ENCODE measurements around the gene RABGAP1. TPM values are rescaled to one million over a fixed set of nuclear protein-coding genes. Genes with fewer than 3 reads are reported as not detected.
A peak's percentile ranks its signal among the peaks of the same experiment; 100 is the strongest.

RABGAP1 gene
- total RNA-seq, 4 donors from 2014 or later: 66.1 to 83.1 (median 73.4) TPM

- no peak overlapping the region for H3K27ac ChIP-seq
- 94 to 98% methylated on average over 7 of the region's 7 CpGs for WGBS, 2 donors
- TF ChIP-seq POLR2A (IDR thresholded peaks at IDR 0.05) (no peak), EP300 (IDR thresholded peaks at IDR 0.05) (no peak), CTCF (IDR thresholded peaks at IDR 0.05) (no peak)
- H3K4me3 ChIP-seq: no peak overlapping the region
- peaks cover 0 to 22% (median 0%) of the 10 kb centered on the region in 3 donors for H3K36me3 ChIP-seq
- DNase-seq (ENCODE audit: low spot score in 2 of 2): no peak
- H3K27me3 ChIP-seq: no peaks in the 10 kb centered on the region
- H3K9me3 ChIP-seq: no peaks in the 10 kb centered on the region
- H3K4me1 ChIP-seq: peaks cover 0 to 9% (median 0%) of the 10 kb centered on the region in 4 donors
Observed at GRCh38 chr9:123061216-123061615, 120.4 kb downstream of the RABGAP1 start.

DNA sequence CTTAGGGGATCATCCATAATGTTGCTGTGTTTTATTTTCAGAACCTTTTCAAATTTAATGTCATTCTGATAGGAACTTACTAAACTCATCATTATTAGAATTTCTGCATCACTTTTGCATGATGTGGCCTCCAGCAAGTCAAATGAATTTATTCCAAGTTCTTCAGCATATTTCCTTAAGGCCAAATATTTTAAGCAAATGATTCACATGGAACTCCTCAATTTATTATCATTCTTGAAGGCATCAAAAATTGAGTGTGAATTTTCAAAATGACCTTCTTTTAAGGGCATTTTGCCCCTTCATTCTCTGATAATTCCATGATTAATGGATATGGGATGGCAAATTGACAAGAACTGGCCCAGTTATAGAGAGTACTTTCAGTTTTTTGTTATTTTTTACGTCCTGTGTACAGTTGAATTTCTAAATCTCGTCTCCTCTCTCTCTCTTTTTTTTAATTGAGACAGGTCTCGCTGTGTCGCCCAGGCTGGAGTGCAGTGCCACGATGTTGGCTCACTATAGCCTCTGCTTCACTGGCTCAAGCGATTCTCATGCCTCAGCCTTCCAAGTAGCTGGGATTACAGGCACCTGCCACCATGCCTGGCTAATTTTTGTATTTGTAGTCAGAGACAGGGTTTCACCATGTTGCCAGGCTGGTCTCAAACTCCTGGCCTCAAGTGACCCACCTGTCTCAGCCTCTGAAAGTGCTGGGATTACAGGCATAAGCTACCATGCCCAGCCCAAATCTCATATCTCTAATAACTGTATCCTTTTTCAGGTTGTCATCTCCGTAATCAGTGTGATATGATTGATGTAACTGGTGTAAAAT is 121.7 kb downstream of the RABGAP1 start:
- H3K27ac ChIP-seq: peak overlapping the region in 2 of 4 donors; percentile 21 to 30
- no peak overlapping the region for H3K4me3 ChIP-seq
- WGBS, 2 donors: 70 to 71% methylated on average over 7 of the region's 7 CpGs

GRCh38 chr9:123063177-123063598 is 122.4 kb downstream of the RABGAP1 start:
- H3K4me1 ChIP-seq: peaks cover 0 to 13% (median 0%) of the 10 kb centered on the region in 4 donors
- no peaks in the 10 kb centered on the region for H3K9me3 ChIP-seq
- H3K4me3 ChIP-seq: no peak overlapping the region
- DNase-seq (ENCODE audit: low spot score in 2 of 2): no peak
- no peak for TF ChIP-seq POLR2A (IDR thresholded peaks at IDR 0.05)
- TF ChIP-seq EP300 (IDR thresholded peaks at IDR 0.05): no peak
- TF ChIP-seq CTCF (IDR thresholded peaks at IDR 0.05): no peak
- WGBS, 2 donors: 32 to 45% methylated on average over 2 of the region's 2 CpGs
- H3K27me3 ChIP-seq: no peaks in the 10 kb centered on the region
- H3K27ac ChIP-seq: peak overlapping the region in 1 of 4 donors; percentile 30
- H3K36me3 ChIP-seq: peaks cover 0 to 39% (median 0%) of the 10 kb centered on the region in 3 donors

More for the DNA sequence above, 121.7 kb downstream of the RABGAP1 start:
- Histone ChIP-seq H3K36me3 (peaks cover 0 to 35% (median 0%) of the 10 kb centered on the region in 3 donors), H3K4me1 (peaks cover 0 to 9% (median 0%) of the 10 kb centered on the region in 4 donors), H3K27me3 (no peaks in the 10 kb centered on the region), H3K9me3 (no peaks in the 10 kb centered on the region)
- TF ChIP-seq CTCF (IDR thresholded peaks at IDR 0.05) (no peak), POLR2A (IDR thresholded peaks at IDR 0.05) (no peak), EP300 (IDR thresholded peaks at IDR 0.05) (no peak)
- no peak for DNase-seq (ENCODE audit: low spot score in 2 of 2)

DNA sequence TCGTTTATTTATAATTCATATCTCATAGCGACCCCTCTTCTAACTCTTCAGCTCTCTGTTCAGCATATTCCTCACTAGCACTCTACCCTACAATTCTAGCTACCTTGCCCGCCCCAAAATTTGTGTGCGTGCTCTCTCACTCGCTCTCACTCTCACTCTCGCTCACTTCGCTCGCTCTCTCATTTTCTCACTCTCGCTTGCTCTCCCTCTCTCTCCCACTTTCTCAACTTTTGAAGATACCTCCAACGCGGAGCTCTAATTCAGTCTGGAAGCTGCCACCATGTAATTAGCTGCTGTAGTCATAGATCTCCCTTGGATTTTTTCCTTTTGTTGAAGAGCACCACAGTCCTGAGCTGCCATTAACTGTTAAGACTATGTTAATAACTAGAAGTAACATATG is 123.1 kb downstream of the RABGAP1 start:
- Histone ChIP-seq H3K27me3 (no peaks in the 10 kb centered on the region), H3K9me3 (no peaks in the 10 kb centered on the region), H3K4me3 (no peak overlapping the region), H3K27ac (peak overlapping the region in 1 of 4 donors; percentile 28), H3K4me1 (peaks cover 0 to 20% (median 1%) of the 10 kb centered on the region in 4 donors), H3K36me3 (peaks cover 0 to 39% (median 0%) of the 10 kb centered on the region in 3 donors)
- WGBS, 2 donors: 92 to 96% methylated on average over 11 of the region's 11 CpGs
- DNase-seq (ENCODE audit: low spot score in 2 of 2): no peak
- no peak for TF ChIP-seq CTCF (IDR thresholded peaks at IDR 0.05)
- no peak for TF ChIP-seq POLR2A (IDR thresholded peaks at IDR 0.05)
- TF ChIP-seq EP300 (IDR thresholded peaks at IDR 0.05): no peak

GRCh38 chr9:123064716-123065115 is 123.9 kb downstream of the RABGAP1 start:
- Histone ChIP-seq H3K4me3 (no peak overlapping the region), H3K9me3 (no peaks in the 10 kb centered on the region), H3K27ac (peak overlapping the region in 1 of 4 donors; percentile 28), H3K36me3 (peaks cover 0 to 43% (median 0%) of the 10 kb centered on the region in 3 donors), H3K4me1 (peaks cover 0 to 28% (median 1%) of the 10 kb centered on the region in 4 donors), H3K27me3 (no peaks in the 10 kb centered on the region)
- no peak for DNase-seq (ENCODE audit: low spot score in 2 of 2)
- no peak for TF ChIP-seq EP300 (IDR thresholded peaks at IDR 0.05)
- no peak for TF ChIP-seq POLR2A (IDR thresholded peaks at IDR 0.05)
- no peak for TF ChIP-seq CTCF (IDR thresholded peaks at IDR 0.05)
- 37 to 47% methylated on average over 2 of the region's 2 CpGs for WGBS, 2 donors

All from tibial nerve (tissue), 4 donors.